ENCODE data around the gene MUTYH.

MUTYH gene

DNA sequence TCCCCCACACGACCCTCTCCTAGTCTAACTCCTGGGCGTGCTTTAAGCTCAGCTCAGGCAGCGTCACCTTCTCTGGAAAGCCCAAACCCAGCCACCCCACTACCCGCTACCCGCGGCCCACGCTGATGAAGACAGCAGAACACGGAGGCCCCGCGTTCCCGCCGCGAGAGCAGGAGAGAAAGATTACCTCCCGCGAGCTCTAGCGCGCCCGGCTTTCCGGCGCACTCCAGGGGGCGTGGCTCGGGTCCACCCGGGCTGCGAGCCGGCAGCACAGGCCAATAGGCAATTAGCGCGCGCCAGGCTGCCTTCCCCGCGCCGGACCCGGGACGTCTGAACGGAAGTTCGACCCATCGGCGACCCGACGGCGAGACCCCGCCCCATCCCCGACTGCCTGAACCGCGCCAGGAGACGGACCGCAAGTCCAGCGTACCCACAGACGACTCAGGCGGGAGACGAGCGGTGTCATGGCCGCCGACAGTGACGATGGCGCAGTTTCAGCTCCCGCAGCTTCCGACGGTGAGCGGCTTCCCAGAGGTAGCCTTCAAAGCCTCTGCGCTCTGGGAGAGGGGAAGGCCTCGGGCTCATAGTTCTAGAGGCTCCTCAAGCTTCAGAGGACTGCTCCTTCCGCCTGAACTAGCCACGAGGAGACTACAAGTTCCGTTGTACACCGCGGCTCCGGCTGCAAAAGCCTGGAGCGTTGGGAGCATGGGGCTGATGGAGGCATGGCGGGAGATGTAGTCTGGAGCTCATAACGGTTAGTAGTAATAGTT is at the start of gene MUTYH, which contains the start of gene TOE1:
Gene MUTYH (minus strand): TSS at position 652 of the 770 bp plus-strand sequence. CDS start 5,935 bp downstream, outside the sequence.
Gene TOE1 (plus strand): TSS at position 382 of the 770 bp plus-strand sequence. CDS start 83 bp downstream, at position 465.
- no peak for TF ChIP-seq GATA3 (IDR thresholded peaks at IDR 0.05; ENCODE audit: low read depth, low read length)
- TF ChIP-seq GATA2 (IDR thresholded peaks at IDR 0.05; ENCODE audit: low read depth, low read length) = no peak

DNA sequence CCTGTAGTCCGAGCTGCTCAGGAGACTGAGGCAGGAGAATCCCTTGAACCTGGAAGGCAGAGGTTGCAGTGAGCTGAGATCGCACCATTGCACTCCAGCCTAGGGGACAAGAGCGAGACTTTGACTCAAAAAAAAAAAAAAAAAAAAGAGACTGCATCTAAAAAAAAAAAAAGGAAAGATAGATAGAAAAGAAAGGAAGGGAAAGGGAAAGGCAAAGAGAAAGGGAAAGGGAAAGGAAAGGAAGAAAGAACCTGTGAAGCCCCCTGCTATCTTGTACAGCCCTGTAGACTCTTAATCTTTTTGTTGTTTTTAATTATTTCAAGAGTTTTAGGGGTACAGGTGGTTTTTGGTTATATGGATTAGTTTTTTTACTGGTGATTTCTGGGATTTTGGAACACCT is 46.0 kb upstream of the MUTYH start:
- TF ChIP-seq GATA2 (IDR thresholded peaks at IDR 0.05; ENCODE audit: low read depth, low read length) = no peak
- TF ChIP-seq GATA3 (IDR thresholded peaks at IDR 0.05; ENCODE audit: low read depth, low read length) = no peak

DNA sequence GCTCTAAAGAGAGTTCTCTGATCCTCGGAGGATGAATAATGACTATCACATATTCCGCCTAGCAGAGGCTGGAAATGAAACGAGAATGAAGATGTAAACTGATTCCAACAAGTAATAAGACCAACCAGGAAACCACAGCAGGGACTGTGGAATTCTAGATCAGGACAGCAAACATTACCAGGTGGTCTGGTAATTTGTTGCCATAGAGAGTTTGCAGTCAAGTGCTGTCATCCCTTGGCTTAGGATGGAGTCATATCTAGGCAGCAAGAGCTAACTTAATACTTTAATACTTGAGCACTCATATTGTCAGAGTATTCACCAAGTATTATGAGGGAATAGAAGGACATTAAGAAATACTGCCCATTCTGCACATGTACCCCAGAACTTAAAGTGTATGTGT is 45.1 kb upstream of the MUTYH start:
- TF ChIP-seq GATA3 (IDR thresholded peaks at IDR 0.05; ENCODE audit: low read depth, low read length) = no peak
- TF ChIP-seq GATA2 (IDR thresholded peaks at IDR 0.05; ENCODE audit: low read depth, low read length) = no peak

DNA sequence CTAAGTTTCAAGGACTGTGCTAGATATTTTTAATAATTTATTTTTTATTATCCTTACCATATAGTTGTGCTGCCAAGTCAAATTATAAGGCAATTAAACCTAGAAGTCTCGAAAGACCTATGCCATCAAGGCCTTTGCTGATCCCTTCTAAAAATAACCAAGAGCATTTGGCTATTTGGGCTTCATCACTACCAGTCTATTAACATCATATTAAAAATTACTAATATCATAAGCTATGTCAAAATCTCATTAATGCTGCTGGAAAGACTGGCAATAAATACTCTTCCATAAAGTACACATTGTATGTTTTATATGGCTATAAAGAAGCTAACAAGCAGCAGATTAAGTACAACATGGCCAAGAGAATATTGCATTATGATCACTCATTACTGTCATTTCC is 43.0 kb upstream of the MUTYH start:
- TF ChIP-seq GATA2 (IDR thresholded peaks at IDR 0.05; ENCODE audit: low read depth, low read length) (no peak), GATA3 (IDR thresholded peaks at IDR 0.05; ENCODE audit: low read depth, low read length) (no peak)

DNA sequence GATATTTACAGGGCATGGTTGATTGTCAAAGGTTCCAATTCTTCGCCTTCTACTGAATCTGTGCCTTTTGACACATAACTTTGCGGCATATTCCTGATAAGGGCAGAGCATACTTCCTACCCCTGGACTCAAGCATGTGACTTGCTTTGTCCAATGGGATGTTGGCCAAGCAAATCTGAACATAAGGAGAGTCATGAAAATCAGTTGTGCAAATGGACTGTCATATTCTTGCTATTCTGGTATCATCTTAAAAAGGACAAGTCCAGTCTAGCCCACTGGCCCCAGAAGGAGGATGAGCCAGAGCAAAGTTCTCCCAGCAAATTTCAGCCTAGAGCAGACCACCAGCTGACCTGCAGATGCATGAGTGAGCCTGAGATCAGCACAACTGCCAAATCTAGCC is 41.0 kb upstream of the MUTYH start:
- TF ChIP-seq GATA2 (IDR thresholded peaks at IDR 0.05; ENCODE audit: low read depth, low read length) (no peak), GATA3 (IDR thresholded peaks at IDR 0.05; ENCODE audit: low read depth, low read length) (no peak)

DNA sequence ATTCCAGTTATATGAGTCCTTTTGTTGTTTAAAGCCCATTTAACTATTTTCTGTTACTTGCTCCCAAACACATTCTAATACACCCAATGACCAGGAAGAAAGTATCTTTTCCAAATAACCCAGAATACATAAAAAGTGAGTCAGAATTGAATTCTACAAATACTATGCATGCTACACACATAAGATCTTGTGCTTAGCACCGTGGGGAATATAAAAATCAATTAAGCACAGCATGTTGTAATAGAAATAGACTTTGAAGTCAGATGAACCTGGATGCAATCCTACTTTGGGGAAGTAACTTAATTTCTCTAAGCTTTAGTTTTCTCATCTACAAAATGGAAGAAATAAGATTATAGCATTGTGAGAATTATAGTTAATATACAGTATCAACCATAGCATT is 40.5 kb upstream of the MUTYH start:
- no peak for TF ChIP-seq GATA3 (IDR thresholded peaks at IDR 0.05; ENCODE audit: low read depth, low read length)
- no peak for TF ChIP-seq GATA2 (IDR thresholded peaks at IDR 0.05; ENCODE audit: low read depth, low read length)

GRCh38 chr1:45380125-45380524 is 39.9 kb upstream of the MUTYH start:
- no peak for TF ChIP-seq GATA2 (IDR thresholded peaks at IDR 0.05; ENCODE audit: low read depth, low read length)
- TF ChIP-seq GATA3 (IDR thresholded peaks at IDR 0.05; ENCODE audit: low read depth, low read length) = no peak

- no peak for TF ChIP-seq GATA3 (IDR thresholded peaks at IDR 0.05; ENCODE audit: low read depth, low read length)
- no peak for TF ChIP-seq GATA2 (IDR thresholded peaks at IDR 0.05; ENCODE audit: low read depth, low read length)
Observed at GRCh38 chr1:45379524-45379923, 39.3 kb upstream of the MUTYH start.

- TF ChIP-seq GATA3 (IDR thresholded peaks at IDR 0.05; ENCODE audit: low read depth, low read length) (no peak), GATA2 (IDR thresholded peaks at IDR 0.05; ENCODE audit: low read depth, low read length) (no peak)
Observed at GRCh38 chr1:45378184-45378583, 37.9 kb upstream of the MUTYH start.

DNA sequence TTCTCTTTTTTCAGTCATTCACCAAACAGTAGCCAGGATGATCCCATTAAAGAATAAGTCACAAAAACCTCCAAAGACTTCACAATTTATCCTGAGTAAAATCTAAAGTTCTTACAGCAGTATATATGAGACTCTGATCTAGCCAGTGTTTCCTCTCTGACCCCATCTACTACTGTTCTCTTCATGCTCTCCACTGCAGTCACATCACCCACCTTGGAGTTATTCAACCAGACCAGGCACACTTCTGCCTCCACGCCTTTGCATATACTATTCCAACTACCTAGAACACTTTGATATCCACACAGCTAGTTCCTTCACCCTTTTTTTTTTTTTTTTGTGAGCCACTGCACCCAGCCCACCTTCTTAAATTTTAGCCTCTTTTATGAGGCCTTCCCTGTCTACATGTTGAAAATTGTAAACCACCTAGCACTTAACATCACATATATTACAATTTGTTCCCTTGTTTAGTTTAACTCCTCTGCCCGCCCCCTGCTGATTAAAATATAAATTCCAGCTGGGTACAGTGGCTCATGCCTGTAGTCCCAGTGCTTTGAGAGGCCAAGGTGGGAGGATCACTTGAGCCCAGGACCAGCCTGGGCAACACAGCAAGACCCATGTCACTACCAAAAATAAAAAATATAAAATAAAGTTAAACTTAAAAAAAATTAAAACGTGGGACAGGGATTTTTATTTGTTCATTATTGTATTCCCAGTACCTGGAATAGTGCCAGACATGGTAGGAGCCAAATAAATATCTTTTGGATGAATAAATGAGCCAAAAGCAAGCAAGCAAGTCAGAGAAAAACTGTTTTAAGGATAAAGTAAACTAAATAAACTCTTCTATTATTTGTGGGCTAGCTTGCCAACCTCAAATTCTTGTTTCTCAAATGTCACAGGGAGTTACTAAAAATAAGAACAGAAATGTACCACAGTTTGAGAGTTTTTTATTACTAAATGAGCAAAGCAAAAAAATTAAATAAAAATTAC is 35.2 kb upstream of the MUTYH start:
- TF ChIP-seq GATA3 (IDR thresholded peaks at IDR 0.05; ENCODE audit: low read depth, low read length) (no peak), GATA2 (IDR thresholded peaks at IDR 0.05; ENCODE audit: low read depth, low read length) (no peak)

- TF ChIP-seq GATA3 (IDR thresholded peaks at IDR 0.05; ENCODE audit: low read depth, low read length) = no peak
- no peak for TF ChIP-seq GATA2 (IDR thresholded peaks at IDR 0.05; ENCODE audit: low read depth, low read length)
Observed at GRCh38 chr1:45373573-45373972, 33.3 kb upstream of the MUTYH start.

DNA sequence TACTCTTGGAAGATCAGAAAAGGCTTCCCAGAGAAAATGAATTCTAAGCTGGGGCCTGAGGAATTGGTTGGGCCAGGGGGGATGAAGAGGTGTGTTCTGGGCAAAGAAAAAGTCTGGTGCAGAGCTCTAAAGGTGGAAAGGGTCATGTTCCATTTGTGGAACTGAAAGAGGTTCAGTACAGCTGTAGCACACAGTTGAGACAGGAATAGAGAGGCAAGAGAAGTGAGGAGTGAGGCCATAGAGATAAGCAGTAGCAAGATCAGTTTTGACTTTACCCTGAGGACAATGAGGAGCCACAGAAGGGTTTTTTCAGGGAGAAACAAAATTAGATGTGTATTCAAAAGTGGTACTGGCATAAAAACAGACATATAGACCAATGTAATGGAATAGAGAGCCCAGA is 30.3 kb upstream of the MUTYH start:
- TF ChIP-seq GATA2 (IDR thresholded peaks at IDR 0.05; ENCODE audit: low read depth, low read length) (no peak), GATA3 (IDR thresholded peaks at IDR 0.05; ENCODE audit: low read depth, low read length) (no peak)

GRCh38 chr1:45365051-45365450 is 24.8 kb upstream of the MUTYH start:
- no peak for TF ChIP-seq GATA3 (IDR thresholded peaks at IDR 0.05; ENCODE audit: low read depth, low read length)
- TF ChIP-seq GATA2 (IDR thresholded peaks at IDR 0.05; ENCODE audit: low read depth, low read length) = no peak

DNA sequence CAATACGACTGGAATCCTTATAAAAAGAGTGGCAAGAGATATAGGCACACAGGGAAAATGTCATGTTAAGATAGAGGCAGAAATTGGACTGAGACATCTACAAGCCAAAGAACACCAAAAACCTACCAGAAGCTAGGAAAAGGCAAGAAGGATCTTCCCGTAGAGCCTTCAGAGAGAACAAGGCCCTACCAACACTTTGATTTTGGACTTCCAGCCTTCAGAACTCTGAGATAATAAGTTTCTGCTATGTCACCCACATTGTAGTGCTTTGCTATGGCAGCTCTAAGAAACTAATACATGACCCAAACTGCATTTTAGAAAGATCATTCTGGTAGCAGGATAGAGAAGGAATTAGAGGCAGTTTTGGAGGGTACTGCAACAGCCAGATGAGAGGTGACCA is 24.1 kb upstream of the MUTYH start:
- TF ChIP-seq GATA2 (IDR thresholded peaks at IDR 0.05; ENCODE audit: low read depth, low read length) (no peak), GATA3 (IDR thresholded peaks at IDR 0.05; ENCODE audit: low read depth, low read length) (no peak)

All from SH-SY5Y (cell line).